Measurements from ENCODE around the gene ZBTB18.

- no peak for TF ChIP-seq EP300 (IDR thresholded peaks at IDR 0.05)
- TF ChIP-seq, protein P1, sequence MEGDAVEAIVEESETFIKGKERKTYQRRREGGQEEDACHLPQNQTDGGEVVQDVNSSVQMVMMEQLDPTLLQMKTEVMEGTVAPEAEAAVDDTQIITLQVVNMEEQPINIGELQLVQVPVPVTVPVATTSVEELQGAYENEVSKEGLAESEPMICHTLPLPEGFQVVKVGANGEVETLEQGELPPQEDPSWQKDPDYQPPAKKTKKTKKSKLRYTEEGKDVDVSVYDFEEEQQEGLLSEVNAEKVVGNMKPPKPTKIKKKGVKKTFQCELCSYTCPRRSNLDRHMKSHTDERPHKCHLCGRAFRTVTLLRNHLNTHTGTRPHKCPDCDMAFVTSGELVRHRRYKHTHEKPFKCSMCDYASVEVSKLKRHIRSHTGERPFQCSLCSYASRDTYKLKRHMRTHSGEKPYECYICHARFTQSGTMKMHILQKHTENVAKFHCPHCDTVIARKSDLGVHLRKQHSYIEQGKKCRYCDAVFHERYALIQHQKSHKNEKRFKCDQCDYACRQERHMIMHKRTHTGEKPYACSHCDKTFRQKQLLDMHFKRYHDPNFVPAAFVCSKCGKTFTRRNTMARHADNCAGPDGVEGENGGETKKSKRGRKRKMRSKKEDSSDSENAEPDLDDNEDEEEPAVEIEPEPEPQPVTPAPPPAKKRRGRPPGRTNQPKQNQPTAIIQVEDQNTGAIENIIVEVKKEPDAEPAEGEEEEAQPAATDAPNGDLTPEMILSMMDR (IDR thresholded peaks at IDR 0.05) = no peak
Observed at GRCh38 chr1:244106176-244106575, 55.1 kb downstream of the ZBTB18 start.

Measured in upper lobe of left lung (tissue), 4 donors.